GM21723 (cell line): Measurements from ENCODE around the gene PLS1.
"Not testable (repeated sequence)": the region's sequence is repeated elsewhere in the genome, so short reads cannot be mapped to it uniquely, and the experiment has no call there.

Experiments
- ATAC-seq: cut with Tn5 transposase; IDR thresholded peaks from one replicate; pipeline ENCODE4 v1.9.1; 2021; ENCODE audit warnings: mild to moderate bottlenecking, moderate library complexity; ENCODE audit not compliant: unreplicated experiment

Gene PLS1

GRCh38 chr3:142752605-142753004 lies 156.4 kb downstream of the PLS1 start:
- ATAC-seq = not testable (repeated sequence)

- no peak for ATAC-seq
These were observed 158.3 kb downstream of the PLS1 start for GRCh38 chr3:142754494-142754893.
